Activated B cell treated with CpG ODN at 0.5 μM for 24 hours (primary cell): ENCODE data around the gene RUFY4. TPM values are rescaled to one million over a fixed set of nuclear protein-coding genes. Genes with fewer than 3 reads are reported as not detected.
"Not testable (repeated sequence)": the region's sequence is repeated elsewhere in the genome, so short reads cannot be mapped to it uniquely, and the experiment has no call there.

Experiments
- ATAC-seq: fragments of 200-7000 bp; cut with Tn5 transposase; one replicate; pipeline ENCODE4 v1.10.0; 2021; ENCODE audit warnings: low read depth, mild to moderate bottlenecking, moderate library complexity
- CTCF ChIA-PET: fragments of 350-600 bp; sonication (Branson Sonifier 250); formaldehyde crosslinking; loops from one replicate; lab custom pipeline; 2021; ENCODE audit warnings: antibody characterized with exemption; lab: Charles Lee
- POLR2A ChIA-PET: fragments of 350-600 bp; sonication (Branson Sonifier 250); formaldehyde crosslinking; loops from one replicate; lab custom pipeline; 2021; ENCODE audit warnings: antibody characterized with exemption; lab: Charles Lee
- DNase-seq: peaks from one replicate; pipeline ENCODE4 v3.0.0; 2022
- H3K27ac Mint-ChIP-seq: one replicate; pipeline ENCODE4 v1.8.0; 2020; ENCODE audit warnings: mixed read lengths
- H3K27me3 Mint-ChIP-seq: one replicate; pipeline ENCODE4 v1.8.0; 2021; ENCODE audit warnings: mixed read lengths
- H3K36me3 Mint-ChIP-seq: one replicate; pipeline ENCODE4 v1.8.0; 2021; ENCODE audit warnings: low read depth, mixed read lengths
- H3K4me1 Mint-ChIP-seq: one replicate; pipeline ENCODE4 v1.8.0; 2021; ENCODE audit warnings: mixed read lengths
- H3K4me3 Mint-ChIP-seq: one replicate; pipeline ENCODE4 v1.8.0; 2020; ENCODE audit warnings: mild to moderate bottlenecking, mixed read lengths
- H3K9me3 Mint-ChIP-seq: one replicate; pipeline ENCODE4 v1.8.0; 2020; ENCODE audit warnings: mixed read lengths
- CTCF ChIP-seq: fragments of 200-600 bp; IDR thresholded peaks from one replicate; pipeline ENCODE4 v1.8.0; 2022; ENCODE audit warnings: antibody characterized with exemption, mild to moderate bottlenecking
- intact Hi-C: fragments of 100-400 bp; cut with micrococcal nuclease; formaldehyde crosslinking; loops from one replicate; pipeline ENCODE4 v1.15.1; 2024
- total RNA-seq: library from RNA; stranded (reverse); gene quantifications from 2 replicates; pipeline ENCODE4 v1.2.3, GENCODE V29; 2022

The RUFY4 gene
- total RNA-seq, 1 donor from 2014 or later: 0.53 TPM

GRCh38 chr2:218043100-218043499 lies 26.0 kb upstream of the RUFY4 start:
- no peak overlapping the region for H3K4me3 Mint-ChIP-seq

GRCh38 chr2:218043701-218044109 lies 25.3 kb upstream of the RUFY4 start:
- Mint-ChIP-seq H3K4me3 (no peak overlapping the region), H3K27me3 (peaks cover 15% of the 10 kb centered on the region), H3K9me3 (peaks cover 8% of the 10 kb centered on the region), H3K36me3 (no peaks in the 10 kb centered on the region), H3K4me1 (peaks cover 7% of the 10 kb centered on the region), H3K27ac (no peak overlapping the region)
- DNase-seq (no peak), ATAC-seq (no peak)
- intact Hi-C loops: no loop called here
- TF ChIP-seq CTCF: no peak
- ChIA-PET POLR2A (no interaction called here), CTCF (interaction anchor here (2.8 kb wide), 1 partner anchor 258 kb away, joined by 10 read pairs; no protein-coding TSS in a partner anchor)

More at GRCh38 chr2:218043100-218043499, 26.0 kb upstream of the RUFY4 start:
- DNase-seq (no peak), ATAC-seq (no peak)
- ChIA-PET CTCF (interaction anchor here (2.8 kb wide), 1 partner anchor 257 kb away, joined by 10 read pairs; no protein-coding TSS in a partner anchor), POLR2A (no interaction called here)
- Mint-ChIP-seq H3K27me3 (peaks cover 17% of the 10 kb centered on the region), H3K4me1 (peaks cover 7% of the 10 kb centered on the region), H3K27ac (no peak overlapping the region), H3K9me3 (peaks cover 8% of the 10 kb centered on the region), H3K36me3 (no peaks in the 10 kb centered on the region)
- intact Hi-C loops: no loop called here
- no peak for TF ChIP-seq CTCF

- H3K9me3 Mint-ChIP-seq, H3K27ac Mint-ChIP-seq, H3K4me1 Mint-ChIP-seq, ATAC-seq, POLR2A ChIA-PET, CTCF ChIA-PET, H3K4me3 Mint-ChIP-seq, H3K27me3 Mint-ChIP-seq, intact Hi-C loops, DNase-seq, H3K36me3 Mint-ChIP-seq: not testable (repeated sequence)
Observed at GRCh38 chr2:218044599-218044998, 24.5 kb upstream of the RUFY4 start.

- intact Hi-C loops: no loop called here
- Mint-ChIP-seq H3K36me3 (no peaks in the 10 kb centered on the region), H3K27ac (no peak overlapping the region), H3K27me3 (peaks cover 3% of the 10 kb centered on the region), H3K4me3 (no peak overlapping the region), H3K4me1 (peaks cover 7% of the 10 kb centered on the region), H3K9me3 (peaks cover 14% of the 10 kb centered on the region)
- TF ChIP-seq CTCF: no peak
- ChIA-PET POLR2A (interaction anchor here (0.7 kb wide), 1 partner anchor 86 kb away, joined by 4 read pairs; no protein-coding TSS in a partner anchor), CTCF (no interaction called here)
- no peak for DNase-seq
- peak; percentile 34 for ATAC-seq
Observed at GRCh38 chr2:218046238-218046637, 22.8 kb upstream of the RUFY4 start.

GRCh38 chr2:218047536-218048225 lies 21.4 kb upstream of the RUFY4 start:
- POLR2A ChIA-PET: interaction anchor here (0.6 kb wide), 1 partner anchor 43 kb away, joined by 3 read pairs; no protein-coding TSS in a partner anchor
- Mint-ChIP-seq H3K27me3 (peaks cover 2% of the 10 kb centered on the region), H3K4me3 (no peak overlapping the region), H3K36me3 (no peaks in the 10 kb centered on the region), H3K9me3 (peaks cover 14% of the 10 kb centered on the region), H3K27ac (no peak overlapping the region), H3K4me1 (peaks cover 7% of the 10 kb centered on the region)
- no peak for DNase-seq
- CTCF ChIA-PET: no interaction called here
- TF ChIP-seq CTCF: no peak
- intact Hi-C loops: no loop called here
- no peak for ATAC-seq
